GDM1 (cell line): ENCODE results near the gene MRTFA.

Experiments used
- DNase-seq: peaks from one replicate; lab custom pipeline; 2025; lab: John Stamatoyannopoulos, UW

Gene MRTFA

DNA sequence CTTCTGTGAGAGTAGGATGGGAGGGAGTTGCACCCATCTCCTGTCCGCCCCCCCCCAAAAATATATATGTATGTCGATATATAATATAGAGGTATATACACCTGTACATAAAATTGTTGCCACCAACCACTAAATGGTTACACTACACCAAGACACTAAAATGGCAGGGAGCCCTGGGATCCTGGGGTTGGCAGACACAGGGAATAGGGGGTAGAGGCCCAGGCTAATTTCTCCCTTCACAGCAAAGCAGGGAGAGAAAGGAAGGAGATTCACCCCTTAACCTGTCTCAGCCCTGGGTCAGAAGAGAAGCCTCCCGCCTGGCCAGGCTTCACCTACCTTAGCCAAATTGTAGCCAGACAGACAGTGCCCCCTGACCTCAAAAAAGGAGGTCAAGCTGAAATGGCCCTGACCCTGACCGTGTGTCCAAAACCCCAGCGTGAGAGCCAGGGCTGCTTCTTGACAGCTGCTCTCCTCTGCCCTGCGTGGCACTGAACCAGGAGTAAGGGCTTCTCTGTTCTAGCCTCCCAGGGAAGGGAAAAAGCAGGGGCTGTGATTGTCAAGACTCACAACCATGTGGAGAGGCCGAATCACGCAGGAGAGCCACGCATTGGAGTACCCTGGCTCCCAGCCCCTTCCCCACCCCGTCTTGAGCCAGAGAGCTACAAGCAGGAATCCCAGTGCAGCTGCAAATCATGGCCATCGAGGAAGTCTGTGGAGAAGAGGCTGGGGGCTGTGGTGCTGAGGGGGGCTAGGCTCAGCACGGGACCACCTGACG, 225.6 kb downstream of the MRTFA start:
- no peak for DNase-seq

DNA sequence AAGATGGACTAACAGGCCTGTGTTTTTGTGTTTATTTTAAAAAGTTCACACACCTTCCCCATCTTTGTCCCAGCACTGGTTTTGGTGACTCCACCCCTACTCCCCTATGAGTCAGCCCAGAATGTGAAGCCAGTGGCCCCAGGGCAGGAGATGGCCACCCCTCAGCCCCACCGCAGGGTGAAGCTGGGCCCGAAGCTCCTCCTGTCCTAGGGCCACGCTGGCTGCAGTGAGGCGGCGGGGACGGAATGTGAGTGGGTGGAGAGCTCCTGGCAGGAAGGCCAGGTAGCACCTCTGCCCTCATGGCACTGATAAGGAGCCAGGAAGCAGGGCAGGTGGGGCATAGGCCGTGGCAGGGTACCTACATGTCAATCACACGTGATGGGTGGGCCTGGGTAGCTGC, 226.2 kb downstream of the MRTFA start:
- DNase-seq, result no peak

DNA sequence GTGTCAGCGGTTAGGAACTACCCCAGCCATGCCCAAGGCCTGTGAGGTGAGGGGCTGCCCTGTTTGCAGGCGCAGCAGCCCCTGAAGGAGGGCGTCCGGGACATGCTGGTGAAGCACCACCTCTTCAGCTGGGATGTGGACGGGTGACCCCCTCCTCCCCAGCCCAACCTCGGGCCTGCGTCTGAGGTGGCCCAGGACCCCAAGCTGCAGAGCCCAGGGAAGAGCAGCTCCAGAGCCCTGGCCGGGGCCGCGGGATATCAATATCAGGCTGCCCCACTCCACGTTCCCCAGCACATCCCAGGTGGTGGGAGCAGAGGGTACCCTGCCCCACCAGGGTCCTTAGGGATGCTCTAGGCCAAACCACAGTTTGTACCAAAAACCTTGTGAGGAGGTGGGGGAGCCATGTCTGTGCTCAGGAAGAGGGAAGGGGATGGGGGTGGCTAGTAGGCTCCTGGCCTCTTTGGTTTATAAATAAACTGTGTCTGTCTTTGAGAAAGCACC, 226.9 kb downstream of the MRTFA start:
- DNase-seq, result no peak

GRCh38 chr22:40408718-40409612, 227.6 kb downstream of the MRTFA start:
- DNase-seq, result no peak

DNA sequence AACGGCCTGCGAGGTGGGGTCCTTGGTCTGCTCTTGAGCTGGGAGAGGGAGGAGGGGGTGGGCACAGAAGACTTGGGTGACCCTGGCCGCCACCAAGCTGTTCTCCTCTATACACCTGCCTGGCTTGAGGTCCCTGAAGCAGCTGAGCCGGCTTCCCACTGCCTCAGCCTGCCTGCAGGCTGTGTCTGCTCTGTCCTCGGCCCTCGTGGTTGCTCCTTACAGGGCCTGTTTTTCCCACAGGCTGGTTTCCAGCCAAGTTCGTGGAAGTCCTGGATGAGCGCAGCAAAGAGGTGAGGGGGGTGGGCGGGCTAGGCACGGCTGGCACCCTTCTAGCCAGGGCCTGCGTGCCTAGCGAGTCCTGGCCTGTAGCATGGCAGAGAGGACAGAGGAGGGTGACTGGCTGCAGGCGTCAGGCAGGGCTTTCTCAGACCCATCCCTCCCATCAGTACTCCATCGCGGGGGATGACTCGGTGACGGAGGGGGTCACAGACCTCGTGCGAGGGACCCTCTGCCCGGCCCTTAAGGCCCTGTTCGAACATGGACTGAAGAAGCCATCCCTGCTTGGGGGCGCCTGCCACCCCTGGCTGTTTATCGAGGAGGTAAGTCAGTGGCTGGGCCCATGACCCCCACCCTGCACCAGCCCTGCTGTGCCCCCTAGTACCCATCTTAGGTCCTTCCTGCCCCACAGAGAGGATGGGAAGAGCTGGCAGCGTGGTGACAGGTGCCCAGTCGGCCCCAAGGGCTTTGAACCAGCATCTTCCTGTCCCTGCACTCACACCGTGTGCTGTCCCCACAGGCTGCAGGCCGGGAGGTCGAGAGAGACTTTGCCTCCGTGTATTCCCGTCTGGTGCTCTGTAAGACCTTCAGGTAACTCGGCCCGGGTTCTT, 228.4 kb downstream of the MRTFA start:
- no peak for DNase-seq

GRCh38 chr22:40407021-40407761, 229.3 kb downstream of the MRTFA start:
- no peak for DNase-seq

DNA sequence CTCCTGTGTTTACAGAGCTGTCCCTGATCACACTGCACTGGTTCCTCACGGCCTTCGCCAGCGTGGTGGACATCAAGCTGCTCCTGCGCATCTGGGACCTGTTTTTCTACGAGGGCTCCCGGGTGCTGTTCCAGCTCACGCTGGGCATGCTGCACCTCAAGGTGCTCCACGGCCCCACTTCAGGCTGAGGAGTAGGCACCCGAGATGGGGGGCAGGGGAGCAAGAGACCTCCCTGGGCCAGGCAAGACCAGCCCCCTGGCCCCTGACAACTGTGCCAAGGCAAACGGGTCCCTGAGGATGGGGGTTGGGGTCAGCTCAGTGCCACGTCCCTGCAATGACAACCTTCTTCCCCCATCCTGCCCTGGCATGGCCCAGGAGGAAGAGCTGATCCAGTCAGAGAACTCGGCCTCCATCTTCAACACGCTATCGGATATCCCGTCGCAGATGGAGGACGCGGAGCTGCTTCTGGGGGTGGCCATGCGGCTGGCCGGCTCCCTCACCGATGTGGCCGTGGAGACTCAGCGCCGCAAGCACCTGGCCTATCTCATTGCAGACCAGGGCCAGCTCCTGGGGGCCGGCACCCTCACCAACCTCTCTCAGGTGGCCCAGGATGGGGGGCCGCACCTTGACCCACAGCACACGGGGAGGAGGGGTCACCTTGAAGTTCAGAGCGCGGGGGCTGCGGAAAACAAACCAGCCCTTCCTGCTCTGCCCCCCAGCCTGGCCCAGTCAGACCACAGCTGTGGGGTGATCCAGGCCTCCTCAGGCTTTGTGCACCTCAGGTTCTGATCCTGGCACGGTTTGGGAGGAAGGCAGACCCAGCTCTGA, 230.2 kb downstream of the MRTFA start:
- DNase-seq, result no peak

GRCh38 chr22:40405178-40406062, 231.1 kb downstream of the MRTFA start:
- DNase-seq, result no peak

DNA sequence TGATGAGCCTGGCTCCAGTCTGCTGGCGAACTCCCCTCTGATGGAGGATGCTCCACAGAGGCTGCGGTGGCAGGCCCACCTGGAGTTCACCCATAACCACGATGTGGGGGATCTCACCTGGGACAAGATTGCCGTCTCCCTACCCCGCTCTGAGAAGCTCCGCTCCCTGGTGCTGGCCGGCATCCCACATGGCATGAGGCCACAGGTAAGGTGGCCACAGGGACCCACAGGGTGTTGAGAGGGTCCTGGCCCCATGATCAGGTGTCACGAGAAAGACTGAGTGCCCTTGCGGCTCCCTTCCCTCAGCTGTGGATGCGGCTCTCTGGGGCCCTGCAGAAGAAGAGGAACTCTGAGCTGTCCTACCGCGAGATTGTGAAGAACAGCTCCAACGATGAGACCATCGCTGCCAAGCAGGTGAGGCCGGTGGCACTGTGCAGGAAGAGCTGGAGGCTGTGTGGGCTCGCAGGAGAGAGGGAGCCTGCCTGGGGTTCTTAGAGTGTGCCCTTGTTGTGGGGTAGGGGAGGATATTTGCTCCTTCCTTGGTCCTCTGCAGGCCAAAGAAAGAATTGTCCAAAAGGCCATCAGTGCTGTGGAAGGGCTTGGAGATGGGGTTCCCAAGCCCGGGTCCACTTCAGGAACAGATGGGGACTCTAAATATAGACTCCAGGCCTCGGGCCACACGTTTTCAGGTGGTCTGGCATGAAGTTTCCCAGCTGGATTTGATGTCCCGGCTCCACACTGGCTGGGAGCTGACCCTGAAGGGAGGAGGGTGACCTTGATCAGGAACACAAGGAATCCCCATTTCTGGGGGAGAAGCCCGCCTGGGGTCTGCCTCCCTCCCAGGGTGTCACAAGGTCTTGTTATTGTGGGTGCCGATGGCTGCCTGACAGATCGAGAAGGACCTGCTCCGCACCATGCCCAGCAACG, 232.0 kb downstream of the MRTFA start:
- no peak for DNase-seq

DNA sequence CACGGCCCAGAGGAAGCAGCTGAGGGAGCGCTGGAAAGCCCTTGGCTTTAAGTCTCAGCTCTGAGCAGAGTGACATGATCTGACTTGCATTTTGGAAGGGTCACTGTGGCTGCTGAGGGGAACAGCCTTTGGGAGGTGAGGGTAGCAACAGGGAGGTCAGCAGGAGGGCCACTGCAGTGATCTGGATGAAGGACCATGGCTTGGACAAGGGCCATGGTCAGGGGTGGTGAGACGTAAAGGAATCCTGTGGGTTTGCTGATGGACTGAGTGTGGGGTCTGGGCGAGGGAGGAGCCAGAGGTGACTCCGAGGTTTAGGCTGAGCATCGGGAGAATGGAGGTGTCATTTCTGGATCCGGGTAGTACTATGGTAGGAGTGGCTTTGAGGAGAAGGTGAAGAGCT, 232.9 kb downstream of the MRTFA start:
- DNase-seq, result no peak

- DNase-seq, result no peak
Observed at GRCh38 chr22:40403141-40403540, 233.4 kb downstream of the MRTFA start.

DNA sequence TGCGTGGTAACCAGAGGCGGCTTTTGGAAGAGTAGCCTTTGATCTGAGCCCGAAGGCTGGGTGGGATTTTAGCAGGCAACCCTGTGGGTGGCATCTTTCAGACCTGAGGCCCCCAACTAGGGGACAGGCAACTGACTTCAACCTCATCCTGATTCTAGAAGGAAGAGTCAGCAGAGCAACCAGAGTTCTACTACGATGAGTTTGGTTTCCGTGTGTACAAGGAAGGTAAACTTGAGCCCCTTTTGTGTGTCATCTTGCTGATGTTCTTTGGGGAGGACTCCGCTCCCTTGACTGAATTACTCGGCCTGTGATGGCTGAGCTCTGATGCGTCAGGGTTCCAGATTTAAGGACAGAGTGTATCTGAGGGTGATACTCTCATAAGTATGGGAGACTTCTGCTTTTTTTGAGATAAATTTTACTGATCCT, 234.5 kb downstream of the MRTFA start:
- DNase-seq, result no peak

GRCh38 chr22:40401532-40401931, 235.0 kb downstream of the MRTFA start:
- DNase-seq, result no peak

- DNase-seq, result peak; percentile 75
Observed at GRCh38 chr22:40400159-40400558, 236.4 kb downstream of the MRTFA start.

- no peak for DNase-seq
Observed at GRCh38 chr22:40399621-40400020, 236.9 kb downstream of the MRTFA start.

GRCh38 chr22:40397396-40397795, 239.1 kb downstream of the MRTFA start:
- no peak for DNase-seq

GRCh38 chr22:40396882-40397281, 239.6 kb downstream of the MRTFA start:
- DNase-seq, result no peak

DNA sequence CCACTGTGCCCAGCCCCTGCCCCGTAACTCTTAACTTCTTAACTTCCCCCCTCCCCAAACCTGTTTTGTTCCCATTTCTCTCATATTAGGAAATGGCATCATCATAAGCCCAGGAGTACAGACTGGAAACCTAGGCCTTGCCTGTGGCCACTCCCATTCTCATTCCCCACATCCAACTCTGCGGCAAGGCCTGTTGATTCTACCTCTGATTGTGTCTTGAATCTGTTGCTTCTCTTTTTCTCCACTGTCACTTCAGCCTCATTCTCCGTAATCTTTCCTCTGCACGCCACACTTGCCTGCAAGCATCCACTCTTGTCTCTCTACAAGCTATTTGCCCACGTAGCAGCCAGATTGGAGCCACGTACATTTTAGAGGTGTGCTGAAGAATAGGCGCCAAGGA, 240.9 kb downstream of the MRTFA start:
- DNase-seq, result no peak
